ENCODE measurements around the gene DZIP1L.

Gene DZIP1L

GRCh38 chr3:138063416-138063815 lies 52.0 kb downstream of the DZIP1L start:
- H3K9me2 ChIP-seq (replicated peaks; ENCODE audit: insufficient read depth, low read length) = no peaks in the 10 kb centered on the region
- no peak overlapping the region for H3K27ac ChIP-seq (ENCODE audit: low read depth, low read length)
- no peaks in the 10 kb centered on the region for H3K36me3 ChIP-seq (ENCODE audit: low read length)
- no peak for TF ChIP-seq EZH2phosphoT487 (conservative IDR thresholded peaks at IDR 0.05; ENCODE audit: low read length)
- no peak for TF ChIP-seq CTCF (IDR thresholded peaks at IDR 0.05; ENCODE audit: insufficient read depth, low read length, poor library complexity, severe bottlenecking)
- H3K27me3 ChIP-seq (ENCODE audit: low read length) = 0 out of 2 replicates have a peak, but pooled peaks cover 5% of the 10 kb centered on the region
- no peaks in the 10 kb centered on the region for H3K79me2 ChIP-seq (ENCODE audit: insufficient read depth, low read length)
- no peaks in the 10 kb centered on the region for H3F3A ChIP-seq (ENCODE audit: insufficient read depth)
- H3K9ac ChIP-seq (ENCODE audit: low read length) = no peak overlapping the region
- no peaks in the 10 kb centered on the region for H4K20me1 ChIP-seq (ENCODE audit: low read depth, low read length)
- no peak overlapping the region for H3K4me2 ChIP-seq (ENCODE audit: low read depth, low read length, poor library complexity, severe bottlenecking)
- H2AFZ ChIP-seq (ENCODE audit: low read depth, low read length, severe bottlenecking) = no peak overlapping the region
- no peaks in the 10 kb centered on the region for H3K9me3 ChIP-seq (ENCODE audit: insufficient read depth, low read length)
- H3K4me3 ChIP-seq (ENCODE audit: insufficient read depth, low read length, poor library complexity, severe bottlenecking) = no peak overlapping the region

- Histone ChIP-seq H3K27ac (ENCODE audit: low read depth, low read length) (no peak overlapping the region), H3K4me3 (ENCODE audit: insufficient read depth, low read length, poor library complexity, severe bottlenecking) (no peak overlapping the region), H3K4me2 (ENCODE audit: low read depth, low read length, poor library complexity, severe bottlenecking) (no peak overlapping the region), H2AFZ (ENCODE audit: low read depth, low read length, severe bottlenecking) (no peak overlapping the region), H4K20me1 (ENCODE audit: low read depth, low read length) (no peaks in the 10 kb centered on the region), H3K9ac (ENCODE audit: low read length) (no peak overlapping the region), H3F3A (ENCODE audit: insufficient read depth) (no peaks in the 10 kb centered on the region), H3K9me2 (replicated peaks; ENCODE audit: insufficient read depth, low read length) (no peaks in the 10 kb centered on the region), H3K27me3 (ENCODE audit: low read length) (0 out of 2 replicates have a peak, but pooled peaks cover 5% of the 10 kb centered on the region), H3K79me2 (ENCODE audit: insufficient read depth, low read length) (no peaks in the 10 kb centered on the region), H3K9me3 (ENCODE audit: insufficient read depth, low read length) (no peaks in the 10 kb centered on the region), H3K36me3 (ENCODE audit: low read length) (no peaks in the 10 kb centered on the region)
- TF ChIP-seq EZH2phosphoT487 (conservative IDR thresholded peaks at IDR 0.05; ENCODE audit: low read length) (no peak), CTCF (IDR thresholded peaks at IDR 0.05; ENCODE audit: insufficient read depth, low read length, poor library complexity, severe bottlenecking) (no peak)
Measured at GRCh38 chr3:138062626-138063025, 52.8 kb downstream of the DZIP1L start.

GRCh38 chr3:138062037-138062436 lies 53.4 kb downstream of the DZIP1L start:
- no peak overlapping the region for H2AFZ ChIP-seq (ENCODE audit: low read depth, low read length, severe bottlenecking)
- no peak overlapping the region for H3K4me2 ChIP-seq (ENCODE audit: low read depth, low read length, poor library complexity, severe bottlenecking)
- H3K9me3 ChIP-seq (ENCODE audit: insufficient read depth, low read length) = no peaks in the 10 kb centered on the region
- H4K20me1 ChIP-seq (ENCODE audit: low read depth, low read length) = no peaks in the 10 kb centered on the region
- H3K79me2 ChIP-seq (ENCODE audit: insufficient read depth, low read length) = no peaks in the 10 kb centered on the region
- H3K27ac ChIP-seq (ENCODE audit: low read depth, low read length) = no peak overlapping the region
- 0 out of 2 replicates have a peak, but pooled peaks cover 5% of the 10 kb centered on the region for H3K27me3 ChIP-seq (ENCODE audit: low read length)
- no peak overlapping the region for H3K9ac ChIP-seq (ENCODE audit: low read length)
- no peaks in the 10 kb centered on the region for H3F3A ChIP-seq (ENCODE audit: insufficient read depth)
- no peak overlapping the region for H3K4me3 ChIP-seq (ENCODE audit: insufficient read depth, low read length, poor library complexity, severe bottlenecking)
- H3K9me2 ChIP-seq (replicated peaks; ENCODE audit: insufficient read depth, low read length) = no peaks in the 10 kb centered on the region
- no peak for TF ChIP-seq EZH2phosphoT487 (conservative IDR thresholded peaks at IDR 0.05; ENCODE audit: low read length)
- no peak for TF ChIP-seq CTCF (IDR thresholded peaks at IDR 0.05; ENCODE audit: insufficient read depth, low read length, poor library complexity, severe bottlenecking)
- no peaks in the 10 kb centered on the region for H3K36me3 ChIP-seq (ENCODE audit: low read length)

Data from SU-DHL-6 (cell line).